SK-N-MC (cell line): Measurements from ENCODE around the gene SMARCD1.

Source experiments
- EZH2 ChIP-seq: fragments of 200-600 bp; sonication (generic); IDR thresholded peaks from one replicate; pipeline ENCODE4 v1.6.1; 2017; ENCODE audit warnings: antibody characterized with exemption
- FOXP2 ChIP-seq: optimal IDR thresholded peaks from 2 replicates; pipeline ENCODE3; 2011; ENCODE audit warnings: mild to moderate bottlenecking, moderate library complexity; ENCODE audit not compliant: insufficient read depth; ENCODE audit errors: extremely low read length, control extremely low read depth
- POLR2AphosphoS5 ChIP-seq: IDR thresholded peaks from 2 replicates; pipeline ENCODE4 v1.6.1; 2012; ENCODE audit warnings: mild to moderate bottlenecking, low read depth, low read length, borderline replicate concordance

DNA sequence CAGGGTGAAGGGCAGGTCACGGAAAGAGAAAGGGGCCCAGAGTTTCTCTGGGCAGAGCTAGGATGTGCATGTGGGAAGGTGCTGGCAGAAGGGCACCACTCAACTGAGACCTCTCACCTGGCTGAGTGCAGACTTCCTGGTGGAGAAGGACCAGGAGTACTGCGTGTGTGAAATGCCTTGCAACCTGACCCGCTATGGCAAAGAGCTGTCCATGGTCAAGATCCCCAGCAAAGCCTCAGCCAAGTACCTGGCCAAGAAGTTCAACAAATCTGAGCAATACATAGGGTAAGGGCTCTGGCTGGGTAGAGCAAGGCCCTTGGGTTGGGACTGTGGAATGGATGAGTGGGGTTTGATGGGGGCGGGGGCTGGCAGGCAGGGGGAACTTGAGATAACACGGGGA, 5.4 kb upstream of the SMARCD1 start:
- TF ChIP-seq EZH2 (no peak), FOXP2 (no peak), POLR2AphosphoS5 (no peak)
